GM19438 (cell line): ENCODE data around the gene SDHA.
"Not testable (repeated sequence)": the region's sequence is repeated elsewhere in the genome, so short reads cannot be mapped to it uniquely, and the experiment has no call there.

Source experiments
- ATAC-seq: cut with Tn5 transposase; IDR thresholded peaks from one replicate; pipeline ENCODE4 v1.9.1; 2021; ENCODE audit warnings: low read depth; ENCODE audit not compliant: unreplicated experiment

SDHA gene

GRCh38 chr5:218457-219291, 554 bp downstream of the SDHA start:
- peak; percentile 29 for ATAC-seq

- no peak for ATAC-seq
These were observed 1.3 kb downstream of the SDHA start for GRCh38 chr5:219460-219863.

- ATAC-seq, result no peak
These were observed 1.9 kb downstream of the SDHA start for GRCh38 chr5:219991-220390.

- ATAC-seq, result not testable (repeated sequence)
These were observed 5.0 kb downstream of the SDHA start for GRCh38 chr5:222951-223715.

GRCh38 chr5:223791-224190, 5.7 kb downstream of the SDHA start:
- no peak for ATAC-seq

GRCh38 chr5:225334-225733, 7.2 kb downstream of the SDHA start:
- no peak for ATAC-seq

GRCh38 chr5:227375-227774, 9.3 kb downstream of the SDHA start:
- not testable (repeated sequence) for ATAC-seq

- ATAC-seq, result no peak
These were observed 10.8 kb downstream of the SDHA start for GRCh38 chr5:228886-229285.

- ATAC-seq, result no peak
These were observed 12.6 kb downstream of the SDHA start for GRCh38 chr5:230711-231110.

- ATAC-seq, result no peak
These were observed 13.5 kb downstream of the SDHA start for GRCh38 chr5:231661-232060.

- ATAC-seq, result not testable (repeated sequence)
These were observed 15.3 kb downstream of the SDHA start for GRCh38 chr5:233426-233825.

- no peak for ATAC-seq
These were observed 16.3 kb downstream of the SDHA start for GRCh38 chr5:234450-234849.

- not testable (repeated sequence) for ATAC-seq
These were observed 17.4 kb downstream of the SDHA start for GRCh38 chr5:235527-235926.

- not testable (repeated sequence) for ATAC-seq
These were observed 19.8 kb downstream of the SDHA start for GRCh38 chr5:237931-238330.

GRCh38 chr5:240550-240949, 22.4 kb downstream of the SDHA start:
- ATAC-seq, result not testable (repeated sequence)

GRCh38 chr5:241045-241669, 23.0 kb downstream of the SDHA start:
- not testable (repeated sequence) for ATAC-seq

- not testable (repeated sequence) for ATAC-seq
These were observed 25.7 kb downstream of the SDHA start for GRCh38 chr5:243683-244367.

- not testable (repeated sequence) for ATAC-seq
These were observed 27.6 kb downstream of the SDHA start for GRCh38 chr5:245717-246116.

- ATAC-seq, result not testable (repeated sequence)
These were observed 32.3 kb downstream of the SDHA start for GRCh38 chr5:250396-250795.

GRCh38 chr5:251016-251415, 32.9 kb downstream of the SDHA start:
- not testable (repeated sequence) for ATAC-seq

GRCh38 chr5:251538-251937, 33.4 kb downstream of the SDHA start:
- not testable (repeated sequence) for ATAC-seq
